GM12875 (cell line): ENCODE results near the gene MAP4K3.

Experiments used
- H3K4me3 ChIP-seq: one replicate; pipeline ENCODE4 v1.5.1; 2011; ENCODE audit warnings: low read depth, low read length, control low read depth
- TF ChIP-seq, protein P1 (sequence below): IDR thresholded peaks from 2 replicates; pipeline ENCODE4 v1.5.1; 2011; ENCODE audit warnings: low read depth, mild to moderate bottlenecking, control low read depth, inconsistent platforms, low read length, moderate library complexity, borderline replicate concordance; ENCODE audit not compliant: insufficient read depth

The MAP4K3 gene

DNA sequence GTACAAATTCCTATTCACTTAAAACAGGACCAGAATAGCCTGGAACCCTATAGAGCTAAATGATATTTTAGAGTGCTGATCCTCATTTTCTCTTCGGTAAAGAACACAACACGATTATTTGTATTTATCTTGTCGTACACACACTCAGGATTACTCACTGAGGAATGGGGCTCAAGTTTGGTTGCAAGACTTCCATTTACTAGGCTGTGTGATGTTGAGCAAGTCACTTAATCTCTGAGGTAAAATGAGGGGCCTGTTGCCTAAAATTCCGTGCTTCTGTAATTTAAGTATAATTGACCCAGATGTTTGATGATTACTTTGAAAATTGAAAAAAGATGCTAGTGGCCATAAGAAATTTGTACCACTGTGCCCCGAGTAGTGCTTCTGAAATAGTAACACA lies 42.6 kb upstream of the MAP4K3 start:
- TF ChIP-seq, protein P1, sequence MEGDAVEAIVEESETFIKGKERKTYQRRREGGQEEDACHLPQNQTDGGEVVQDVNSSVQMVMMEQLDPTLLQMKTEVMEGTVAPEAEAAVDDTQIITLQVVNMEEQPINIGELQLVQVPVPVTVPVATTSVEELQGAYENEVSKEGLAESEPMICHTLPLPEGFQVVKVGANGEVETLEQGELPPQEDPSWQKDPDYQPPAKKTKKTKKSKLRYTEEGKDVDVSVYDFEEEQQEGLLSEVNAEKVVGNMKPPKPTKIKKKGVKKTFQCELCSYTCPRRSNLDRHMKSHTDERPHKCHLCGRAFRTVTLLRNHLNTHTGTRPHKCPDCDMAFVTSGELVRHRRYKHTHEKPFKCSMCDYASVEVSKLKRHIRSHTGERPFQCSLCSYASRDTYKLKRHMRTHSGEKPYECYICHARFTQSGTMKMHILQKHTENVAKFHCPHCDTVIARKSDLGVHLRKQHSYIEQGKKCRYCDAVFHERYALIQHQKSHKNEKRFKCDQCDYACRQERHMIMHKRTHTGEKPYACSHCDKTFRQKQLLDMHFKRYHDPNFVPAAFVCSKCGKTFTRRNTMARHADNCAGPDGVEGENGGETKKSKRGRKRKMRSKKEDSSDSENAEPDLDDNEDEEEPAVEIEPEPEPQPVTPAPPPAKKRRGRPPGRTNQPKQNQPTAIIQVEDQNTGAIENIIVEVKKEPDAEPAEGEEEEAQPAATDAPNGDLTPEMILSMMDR = no peak
- H3K4me3 ChIP-seq = no peak overlapping the region

DNA sequence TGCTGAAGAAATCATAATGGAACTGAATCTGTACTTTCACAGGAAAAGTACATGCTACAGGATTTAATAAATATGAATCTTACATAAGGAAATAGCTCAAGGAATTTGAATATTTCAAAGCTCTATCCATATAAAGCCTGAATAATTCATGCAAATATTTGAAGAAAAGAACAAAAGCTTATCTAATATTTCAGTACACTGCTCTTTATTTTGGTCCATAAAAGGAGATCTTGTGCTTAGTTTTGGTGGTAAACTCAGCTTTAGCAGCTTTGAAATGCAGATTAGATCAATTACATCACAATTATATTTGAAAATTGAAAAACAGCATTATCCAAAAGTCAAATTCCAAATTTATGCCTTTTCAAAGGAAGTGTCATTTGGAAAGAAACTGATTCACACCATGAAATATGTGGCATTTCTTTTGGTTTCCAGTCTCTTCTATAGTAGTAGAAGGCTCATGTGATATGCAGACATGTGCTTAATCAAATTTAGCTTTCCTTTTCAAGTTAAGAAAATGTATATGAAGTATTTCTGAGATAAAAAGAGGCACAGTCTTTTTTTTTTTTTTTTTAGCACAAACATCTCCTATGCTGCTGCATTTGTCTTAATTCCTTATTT lies 42.1 kb upstream of the MAP4K3 start:
- no peak overlapping the region for H3K4me3 ChIP-seq
- TF ChIP-seq, protein P1 = no peak

DNA sequence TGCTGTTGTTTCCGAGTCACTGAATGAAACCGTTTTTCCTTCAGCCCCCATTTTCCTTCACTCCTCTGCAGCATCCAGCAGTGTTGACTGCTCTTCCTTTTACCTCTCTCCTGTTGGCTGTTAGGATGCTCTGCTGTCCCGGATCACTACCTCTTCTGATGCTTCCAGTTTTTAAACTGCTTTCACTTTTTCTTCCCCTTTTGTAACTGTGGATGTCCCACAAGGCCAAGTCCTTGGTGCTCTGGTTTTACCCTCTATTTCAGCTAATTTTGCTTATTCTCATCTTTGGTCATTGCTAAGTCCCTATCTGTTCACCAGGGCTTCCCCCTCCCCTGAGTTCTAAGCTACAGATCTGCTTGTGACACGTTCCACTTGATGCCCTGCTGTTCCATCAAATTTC lies 39.4 kb upstream of the MAP4K3 start:
- TF ChIP-seq, protein P1 = no peak
- no peak overlapping the region for H3K4me3 ChIP-seq

DNA sequence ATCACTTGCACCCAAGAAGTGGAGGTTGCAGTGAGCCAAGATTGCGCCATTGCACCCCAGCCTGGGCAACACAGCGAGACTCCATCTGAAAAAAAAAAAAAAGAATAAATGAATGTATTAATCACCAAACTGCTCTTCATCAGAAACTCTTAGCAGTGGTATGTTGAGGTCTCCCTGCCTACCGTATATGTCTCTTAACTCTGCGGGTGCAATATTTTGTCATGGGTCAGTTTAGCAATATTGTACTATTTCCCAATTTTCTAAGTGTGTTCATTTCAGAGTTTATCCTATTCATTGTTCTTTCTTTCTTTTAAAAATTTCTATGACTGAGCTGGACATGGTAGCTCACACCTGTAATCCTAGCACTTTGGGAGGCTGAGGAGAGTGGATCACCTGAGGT lies 37.9 kb upstream of the MAP4K3 start:
- no peak overlapping the region for H3K4me3 ChIP-seq
- TF ChIP-seq, protein P1 = no peak

DNA sequence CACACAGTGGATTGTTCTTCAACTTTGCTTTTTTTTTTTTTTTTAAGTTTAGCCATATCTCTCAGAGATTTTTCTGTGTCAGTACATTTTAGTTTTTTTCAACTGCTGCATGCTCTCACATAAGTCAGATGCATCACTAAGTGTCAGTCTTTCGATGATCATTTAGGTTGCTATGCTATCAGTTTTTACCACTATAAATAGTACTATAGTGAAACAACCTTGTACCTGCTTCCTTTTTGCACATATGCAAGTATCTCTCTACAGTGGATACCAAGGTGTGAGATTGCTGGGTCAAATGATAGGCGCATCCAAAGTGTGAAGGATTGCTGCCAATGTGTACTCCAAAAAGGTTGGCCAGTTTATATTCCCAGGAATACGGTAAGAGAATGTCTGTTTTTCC lies 33.5 kb upstream of the MAP4K3 start:
- no peak overlapping the region for H3K4me3 ChIP-seq
- TF ChIP-seq, protein P1 = no peak

DNA sequence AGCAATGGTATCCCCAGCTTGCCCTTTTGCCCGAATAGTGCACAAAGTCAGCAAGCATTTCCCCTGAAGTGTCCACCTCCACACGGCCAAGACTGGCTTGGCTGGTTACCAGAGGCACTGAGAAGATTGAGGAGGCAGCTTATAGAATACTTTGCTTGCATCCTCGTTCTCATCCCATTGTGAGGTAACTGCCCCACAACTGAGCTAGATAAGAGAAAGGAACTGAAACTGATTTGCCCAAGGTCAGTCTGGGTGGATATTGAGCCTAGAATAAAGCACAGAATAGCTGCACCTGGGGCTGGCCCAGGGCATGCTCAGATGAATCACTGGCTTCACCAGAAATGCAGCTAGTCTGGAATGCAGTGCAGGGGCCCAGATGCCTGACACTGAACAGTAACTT lies 32.7 kb upstream of the MAP4K3 start:
- TF ChIP-seq, protein P1 = no peak
- no peak overlapping the region for H3K4me3 ChIP-seq

DNA sequence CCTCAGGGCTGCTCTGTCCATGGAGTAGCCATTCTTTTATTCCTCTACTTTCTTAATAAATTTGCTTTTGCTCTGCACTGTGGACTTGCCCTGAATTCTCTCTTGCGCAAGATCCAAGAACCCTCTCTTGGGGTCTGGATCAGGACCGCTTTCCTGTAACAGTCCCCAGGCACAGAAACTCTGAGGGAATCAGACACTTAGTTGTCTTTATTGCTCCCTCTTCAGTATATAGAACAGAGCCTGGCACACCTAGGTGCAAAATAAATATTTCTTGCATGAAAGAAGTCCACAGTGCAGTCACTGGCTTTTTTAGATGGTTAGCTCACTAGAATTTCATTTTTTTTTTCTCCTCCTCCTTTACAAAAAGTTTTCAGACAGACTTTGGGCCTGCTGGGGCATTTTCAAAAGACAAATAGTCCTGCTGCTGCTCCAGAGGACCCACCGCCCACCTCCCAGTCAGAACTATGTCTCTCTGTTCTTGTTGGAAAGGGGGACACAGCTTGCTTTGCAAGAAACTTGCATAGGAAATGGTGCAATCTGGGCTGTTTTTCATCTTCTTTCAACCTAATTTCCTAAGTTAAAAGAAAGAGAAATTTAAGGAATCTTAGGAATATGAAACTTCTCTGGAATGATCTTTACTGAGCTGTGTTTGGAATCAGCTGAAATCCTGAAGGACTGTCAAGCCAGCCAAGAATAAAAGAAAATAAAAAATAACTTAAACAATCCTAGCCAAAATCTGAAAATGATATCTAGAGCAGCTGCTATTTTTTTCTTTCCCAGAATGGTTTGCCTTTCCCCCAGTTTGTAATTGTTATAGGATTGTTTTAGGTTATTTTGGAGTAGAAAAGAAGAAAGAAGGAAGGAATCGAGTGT lies 31.7 kb upstream of the MAP4K3 start:
- TF ChIP-seq, protein P1 = no peak
- H3K4me3 ChIP-seq = no peak overlapping the region
